Measurements from ENCODE around the gene ANKAR. TPM values are rescaled to one million over a fixed set of nuclear protein-coding genes. Genes with fewer than 3 reads are reported as not detected.

Gene ANKAR
- total and polyA plus RNA-seq, 2 of the 8 experiments (the other 6 are each of a cell fraction or from before 2014, with no cell fraction given), result 0.56 to 1.7 TPM

DNA sequence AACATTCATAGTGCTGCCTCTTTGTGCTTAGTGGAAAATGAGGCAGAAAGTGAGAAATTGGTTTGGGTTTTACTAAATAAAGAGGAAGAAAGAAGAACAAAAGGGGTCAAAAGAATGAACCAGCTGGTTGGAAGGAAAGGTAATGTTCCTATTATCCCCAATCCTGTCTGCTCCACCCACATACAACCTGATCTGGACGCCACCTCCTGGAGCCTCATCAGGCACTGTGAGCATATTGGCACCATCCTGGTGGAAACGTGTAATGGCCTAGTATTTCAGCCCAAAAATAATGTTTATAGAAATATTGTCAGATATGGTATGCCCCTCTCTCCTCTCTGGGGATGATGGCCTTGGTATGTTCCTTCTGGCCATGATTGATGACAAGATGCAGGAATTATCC lies 48.8 kb upstream of the ANKAR start:
- Histone ChIP-seq H3K79me1 (ENCODE audit: low read depth, low read length) (no peaks in the 10 kb centered on the region), H3K27ac (ENCODE audit: low read depth, low read length) (no peak overlapping the region), H3K56ac (replicated peaks; ENCODE audit: insufficient read length, low read depth, low read length) (no peak overlapping the region), H4K8ac (ENCODE audit: extremely low read depth, insufficient read depth, low read length) (no peak overlapping the region), H3K4ac (replicated peaks; ENCODE audit: insufficient read length, low read depth, low read length) (no peak overlapping the region), H3K9me3 (ENCODE audit: insufficient read depth in 2 of 2, low read depth in 1 of 2, low read length in 1 of 2) (no peaks in the 10 kb centered on the region), H4K91ac (replicated peaks; ENCODE audit: insufficient read length, low read length) (peak overlapping the region; percentile 30), H3K23me2 (ENCODE audit: low read depth, low read length) (no peaks in the 10 kb centered on the region), H4K5ac (ENCODE audit: insufficient read length, low read depth, low read length) (no peak overlapping the region), H2BK20ac (ENCODE audit: low read length) (no peak overlapping the region), H2BK15ac (ENCODE audit: low read length) (no peak overlapping the region), H3K14ac (ENCODE audit: insufficient read length) (no peak overlapping the region), H4K20me1 (replicated peaks in 1 of 2; ENCODE audit: control insufficient read depth in 1 of 2, insufficient read depth in 2 of 2, low read length in 2 of 2) (no peaks in the 10 kb centered on the region), H2AK5ac (ENCODE audit: low read depth, low read length) (no peak overlapping the region), H3K4me2 (ENCODE audit: insufficient read depth in 1 of 2, low read depth in 2 of 2, low read length in 2 of 2) (no peak overlapping the region), H3K18ac (ENCODE audit: extremely low read depth, low read length) (no peak overlapping the region), H3K27me3 (replicated peaks in 1 of 4; ENCODE audit: control insufficient read depth in 3 of 4, extremely low read depth in 1 of 4, insufficient read depth in 3 of 4, low read length in 3 of 4) (no peaks in the 10 kb centered on the region), H3K4me3 (ENCODE audit: extremely low read depth in 1 of 4, insufficient read depth in 2 of 4, low read depth in 3 of 4, low read length in 4 of 4) (no peak overlapping the region), H3K4me1 (replicated peaks in 1 of 4; ENCODE audit: control insufficient read depth in 3 of 4, insufficient read depth in 4 of 4, low read length in 3 of 4) (0 out of 7 replicates have a peak, but pooled peaks cover 0 to 3% (median 0%) of the 10 kb centered on the region in 4 experiments), H2BK12ac (ENCODE audit: low read depth, low read length) (no peak overlapping the region), H2BK5ac (ENCODE audit: low read depth, low read length) (no peak overlapping the region), H3K9ac (replicated peaks in 1 of 4; ENCODE audit: extremely low read depth in 1 of 4, low read depth in 3 of 4, low read length in 3 of 4) (no peak overlapping the region), H3K23ac (ENCODE audit: insufficient read length) (no peak overlapping the region), H2AFZ (ENCODE audit: low read length) (no peak overlapping the region), H3K36me3 (ENCODE audit: control insufficient read depth in 2 of 4, insufficient read depth in 4 of 4, low read length in 3 of 4) (no peaks in the 10 kb centered on the region), H3K79me2 (ENCODE audit: control insufficient read depth in 1 of 2, insufficient read depth in 2 of 2, low read length in 2 of 2) (no peaks in the 10 kb centered on the region), H2BK120ac (replicated peaks; ENCODE audit: low read depth, low read length) (no peak overlapping the region)
- FAIRE-seq, result no peak
- 90% methylated on average over 2 of the region's 2 CpGs; no CpG with 5 or more reads in 1 of the 2 experiments for WGBS, 2 experiments (ENCODE audit: extremely low coverage in 1 of 2, insufficient coverage in 1 of 2, insufficient read length in 1 of 2, insufficient replicate concordance in 2 of 2, low coverage in 1 of 2, low lambda C conversion rate in 2 of 2, missing lambda C conversion rate in 1 of 2)
- no peak for DNase-seq (ENCODE audit: low read depth in 1 of 2, low spot score in 2 of 2)
- ChIA-PET POLR2A (ENCODE audit: partially characterized antibody) (interaction anchor here (1.0 kb wide), 1 partner anchor 9 kb away, joined by 3 read pairs; no protein-coding TSS in a partner anchor), CTCF (ENCODE audit: partially characterized antibody) (interaction anchor here (0.9 to 2.4 kb wide), 3 partner anchors 8 to 36 kb away, joined by 3 to 9 read pairs (median 4); no protein-coding TSS in a partner anchor)
- TF ChIP-seq RFX5 (IDR thresholded peaks at IDR 0.05; ENCODE audit: borderline replicate concordance, low read depth, low read length) (no peak), RXRA (IDR thresholded peaks at IDR 0.05; ENCODE audit: insufficient read depth, low read depth, low read length) (no peak), BRCA1 (IDR thresholded peaks at IDR 0.05; ENCODE audit: low read depth, low read length) (no peak), CREB1 (IDR thresholded peaks at IDR 0.05) (no peak), CTBP2 (IDR thresholded peaks at IDR 0.05; ENCODE audit: borderline replicate concordance, insufficient read depth, insufficient read length, low read length) (no peak), ZNF274 (IDR thresholded peaks at IDR 0.05; ENCODE audit: borderline replicate concordance, extremely low read depth, low read length) (no peak), POLR2AphosphoS5 (IDR thresholded peaks at IDR 0.05; ENCODE audit: low read depth, low read length) (no peak), EP300 (IDR thresholded peaks at IDR 0.05; ENCODE audit: borderline replicate concordance in 1 of 2, low read depth in 2 of 2, low read length in 2 of 2) (no peak), SP4 (IDR thresholded peaks at IDR 0.05; ENCODE audit: low read length) (no peak), JUN (IDR thresholded peaks at IDR 0.05; ENCODE audit: low read depth, low read length) (no peak), KDM5A (IDR thresholded peaks at IDR 0.05; ENCODE audit: low read length) (no peak), SRF (IDR thresholded peaks at IDR 0.05; ENCODE audit: low read depth, low read length) (no peak)
- TF ChIP-seq, protein P1, sequence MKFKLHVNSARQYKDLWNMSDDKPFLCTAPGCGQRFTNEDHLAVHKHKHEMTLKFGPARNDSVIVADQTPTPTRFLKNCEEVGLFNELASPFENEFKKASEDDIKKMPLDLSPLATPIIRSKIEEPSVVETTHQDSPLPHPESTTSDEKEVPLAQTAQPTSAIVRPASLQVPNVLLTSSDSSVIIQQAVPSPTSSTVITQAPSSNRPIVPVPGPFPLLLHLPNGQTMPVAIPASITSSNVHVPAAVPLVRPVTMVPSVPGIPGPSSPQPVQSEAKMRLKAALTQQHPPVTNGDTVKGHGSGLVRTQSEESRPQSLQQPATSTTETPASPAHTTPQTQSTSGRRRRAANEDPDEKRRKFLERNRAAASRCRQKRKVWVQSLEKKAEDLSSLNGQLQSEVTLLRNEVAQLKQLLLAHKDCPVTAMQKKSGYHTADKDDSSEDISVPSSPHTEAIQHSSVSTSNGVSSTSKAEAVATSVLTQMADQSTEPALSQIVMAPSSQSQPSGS (IDR thresholded peaks at IDR 0.05; ENCODE audit: low read length), result no peak
